ENCODE results near the gene COPS8. TPM values are rescaled to one million over a fixed set of nuclear protein-coding genes. Genes with fewer than 3 reads are reported as not detected.

COPS8 gene
- total RNA-seq, 5 donors from 2014 or later (not counting 1 experiment from before 2014, with no cell fraction given): 27.6 to 49.4 (median 30.2) TPM

DNA sequence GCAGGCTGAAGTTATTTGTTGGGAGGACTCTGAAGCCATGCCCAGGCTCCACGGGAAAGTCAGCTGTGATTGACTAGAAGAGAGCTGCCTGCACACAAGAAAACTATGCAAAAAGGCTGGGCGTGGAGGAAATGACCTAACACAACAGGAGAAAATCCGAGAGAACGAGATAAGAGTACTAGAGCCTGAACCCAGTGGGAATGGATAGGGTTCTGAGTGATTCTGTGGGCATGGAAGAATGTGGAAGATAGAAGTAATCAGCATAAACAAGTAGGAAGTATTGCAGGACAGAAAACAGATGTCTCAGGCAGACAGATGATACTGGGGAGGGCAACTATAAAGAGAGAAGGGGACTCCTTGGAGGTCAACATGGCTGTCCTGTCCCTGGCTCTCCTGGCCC lies 12.1 kb upstream of the COPS8 start:
- Mint-ChIP-seq H3K4me1 (no peaks in the 10 kb centered on the region), H3K27me3 (no peaks in the 10 kb centered on the region), H3K4me3 (no peak overlapping the region), H3K27ac (no peak overlapping the region), H3K36me3 (no peaks in the 10 kb centered on the region), H3K9me3 (no peaks in the 10 kb centered on the region)
- Histone ChIP-seq H3K4me1 (ENCODE audit: control insufficient read depth in 1 of 2, extremely low read depth in 1 of 2, insufficient read depth in 2 of 2, low read length in 2 of 2) (no peaks in the 10 kb centered on the region), H3K4me3 (ENCODE audit: control insufficient read depth in 1 of 2, extremely low read depth in 1 of 2, low read length in 1 of 2) (no peak overlapping the region), H3K9me3 (no peaks in the 10 kb centered on the region), H3K27me3 (replicated peaks in 1 of 2; ENCODE audit: control insufficient read depth in 2 of 2, extremely low read depth in 1 of 2, insufficient read depth in 2 of 2, low read length in 1 of 2) (peaks cover 0 to 8% of the 10 kb centered on the region in 2 experiments), H3K36me3 (ENCODE audit: control insufficient read depth in 2 of 2, extremely low read depth in 1 of 2, insufficient read depth in 1 of 2, low read length in 1 of 2) (no peaks in the 10 kb centered on the region), H3K27ac (ENCODE audit: low read length) (no peak overlapping the region)
- DNase-seq: no peak
- CTCF ChIA-PET: interaction anchor here in 1 of 2 donors (0.7 kb wide), 1 partner anchor 730 kb away, joined by 3 read pairs; no protein-coding TSS in a partner anchor
- POLR2A ChIA-PET: no interaction called here
- ATAC-seq (replicated peaks in 1 of 4): no peak
- WGBS (ENCODE audit: insufficient coverage): 85% methylated on average over 4 of the region's 4 CpGs

DNA sequence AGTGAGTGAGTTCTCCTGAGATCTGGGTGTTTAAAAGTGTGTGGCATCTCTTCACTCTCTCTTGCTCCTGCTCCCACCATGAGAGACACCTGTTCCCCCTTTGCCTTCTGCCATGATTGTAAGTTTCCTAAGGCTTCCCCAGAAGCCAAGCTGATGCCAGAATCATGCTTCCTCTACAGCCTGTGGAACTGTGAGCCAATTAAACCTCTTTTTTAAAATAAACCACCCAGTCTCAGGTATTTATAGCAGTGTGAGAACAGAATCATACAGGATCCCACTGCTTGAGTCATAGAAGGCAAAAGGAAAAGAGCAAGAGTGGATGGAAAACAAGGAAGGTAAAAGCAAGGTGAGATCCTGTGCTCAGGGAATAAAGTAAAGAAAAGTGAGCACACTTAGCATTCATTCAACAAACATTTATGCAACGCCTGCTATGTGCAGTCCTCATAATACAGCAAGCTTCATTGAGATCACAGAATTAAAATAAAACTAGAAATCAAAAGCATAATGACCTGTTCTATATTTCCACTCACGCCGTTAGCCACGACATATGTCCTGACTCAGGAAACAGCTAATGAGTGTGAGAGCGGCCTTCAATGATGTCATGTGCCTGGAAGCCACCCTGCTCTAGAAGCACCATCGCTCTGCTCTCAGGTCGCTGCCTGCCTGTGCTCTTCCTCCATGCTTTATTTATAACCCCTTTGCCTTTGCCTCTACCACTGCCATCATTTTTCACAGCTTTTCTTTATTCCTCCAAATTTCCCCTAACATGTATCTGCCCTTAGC lies 11.3 kb upstream of the COPS8 start:
- H3K9me3 Mint-ChIP-seq: no peaks in the 10 kb centered on the region
- ChIA-PET CTCF (interaction anchor here in 1 of 2 donors (1.4 kb wide), 1 partner anchor 12 kb away, joined by 11 read pairs; the partner anchor contains the start of gene COPS8), POLR2A (no interaction called here)

DNA sequence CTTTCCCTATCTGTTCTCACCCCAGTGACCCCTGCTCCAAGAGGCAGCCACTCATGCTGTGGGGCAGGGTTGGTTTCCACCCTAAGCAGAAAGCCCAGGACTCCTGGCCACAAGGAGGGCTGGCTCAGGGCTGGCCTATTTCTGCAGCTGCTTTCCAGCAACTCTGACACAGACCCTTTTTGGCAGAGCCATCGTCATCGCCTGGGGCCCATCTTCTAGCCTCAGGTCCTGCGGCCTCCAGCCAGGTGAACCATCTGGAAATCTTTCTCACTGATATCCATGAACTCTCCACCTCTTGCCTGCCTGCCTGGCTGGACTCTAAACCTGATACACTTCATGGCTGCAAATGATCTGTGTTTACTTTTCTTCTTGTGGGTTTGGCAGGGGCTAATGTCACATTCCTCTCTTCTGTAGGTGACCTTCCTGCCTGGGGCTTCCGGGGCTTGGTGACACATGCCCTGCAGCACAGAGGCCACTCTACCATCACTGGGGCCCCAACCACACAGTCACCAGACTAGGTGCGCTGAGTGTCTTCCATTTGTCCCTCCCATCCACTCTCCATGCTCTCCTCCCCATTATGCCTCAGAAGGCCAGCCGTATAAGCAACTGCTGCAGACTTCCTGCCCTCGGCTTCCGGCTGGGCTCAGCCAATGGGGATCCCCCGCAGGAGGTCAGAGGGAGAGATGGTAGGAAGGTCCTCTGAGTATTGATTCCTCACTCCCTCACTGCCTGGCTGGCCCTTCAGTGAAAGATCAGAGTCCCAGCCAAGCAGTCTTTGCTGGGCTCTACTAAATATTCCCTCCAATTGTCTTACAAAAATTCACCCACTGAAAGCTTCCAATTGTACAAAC lies 9.7 kb upstream of the COPS8 start:
- WGBS (ENCODE audit: insufficient coverage): 100% methylated on average over 3 of the region's 9 CpGs
- H3K4me3 Mint-ChIP-seq: no peak overlapping the region

More for the DNA sequence above, 11.3 kb upstream of the COPS8 start:
- no peak for DNase-seq
- H3K27me3 Mint-ChIP-seq: no peaks in the 10 kb centered on the region
- ATAC-seq (replicated peaks in 1 of 4): no peak
- Histone ChIP-seq H3K4me1 (ENCODE audit: control insufficient read depth in 1 of 2, extremely low read depth in 1 of 2, insufficient read depth in 2 of 2, low read length in 2 of 2) (no peaks in the 10 kb centered on the region), H3K4me3 (ENCODE audit: control insufficient read depth in 1 of 2, extremely low read depth in 1 of 2, low read length in 1 of 2) (no peak overlapping the region), H3K27me3 (replicated peaks in 1 of 2; ENCODE audit: control insufficient read depth in 2 of 2, extremely low read depth in 1 of 2, insufficient read depth in 2 of 2, low read length in 1 of 2) (peaks cover 0 to 8% of the 10 kb centered on the region in 2 experiments), H3K9me3 (no peaks in the 10 kb centered on the region), H3K36me3 (ENCODE audit: control insufficient read depth in 2 of 2, extremely low read depth in 1 of 2, insufficient read depth in 1 of 2, low read length in 1 of 2) (no peaks in the 10 kb centered on the region), H3K27ac (ENCODE audit: low read length) (no peak overlapping the region)
- H3K4me1 Mint-ChIP-seq: no peaks in the 10 kb centered on the region
- no peak overlapping the region for H3K4me3 Mint-ChIP-seq
- no peak overlapping the region for H3K27ac Mint-ChIP-seq
- H3K36me3 Mint-ChIP-seq: no peaks in the 10 kb centered on the region
- 86% methylated on average over 4 of the region's 7 CpGs for WGBS (ENCODE audit: insufficient coverage)

DNA sequence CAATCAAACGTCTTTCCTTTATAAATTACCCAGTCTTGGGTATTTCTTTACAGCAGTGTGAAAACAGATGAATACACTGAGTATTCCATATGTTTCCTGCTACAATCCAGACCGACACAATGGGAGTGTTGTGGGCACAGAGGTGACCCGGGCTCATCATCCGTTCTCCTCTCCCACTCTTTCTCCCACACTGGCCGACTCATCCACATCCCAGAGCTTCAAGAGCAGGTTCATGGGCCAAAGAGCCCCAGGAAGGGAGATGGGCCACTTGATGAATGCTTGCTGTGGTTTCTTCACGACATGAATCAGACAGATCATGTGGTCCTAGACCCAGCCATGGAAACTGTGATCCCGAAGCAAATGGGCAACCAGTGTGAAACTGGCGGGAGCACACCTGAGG lies 4.1 kb upstream of the COPS8 start:
- POLR2A ChIA-PET: no interaction called here
- Mint-ChIP-seq H3K36me3 (peaks cover 4% of the 10 kb centered on the region), H3K9me3 (no peaks in the 10 kb centered on the region), H3K4me1 (peaks cover 14 to 25% (median 25%) of the 10 kb centered on the region in 3 donors), H3K27ac (no peak overlapping the region), H3K4me3 (no peak overlapping the region), H3K27me3 (no peaks in the 10 kb centered on the region)
- 93% methylated on average over 6 of the region's 8 CpGs for WGBS (ENCODE audit: insufficient coverage)
- H3K4me3 ChIP-seq (ENCODE audit: control insufficient read depth in 1 of 2, extremely low read depth in 1 of 2, low read length in 1 of 2): no peak overlapping the region
- H3K4me1 ChIP-seq (ENCODE audit: control insufficient read depth in 1 of 2, extremely low read depth in 1 of 2, insufficient read depth in 2 of 2, low read length in 2 of 2): peaks cover 6 to 9% of the 10 kb centered on the region in 2 experiments
- ATAC-seq (replicated peaks in 1 of 4): no peak
- H3K9me3 ChIP-seq: no peaks in the 10 kb centered on the region
- CTCF ChIA-PET: no interaction called here
- H3K27ac ChIP-seq (ENCODE audit: low read length): no peak overlapping the region
- no peaks in the 10 kb centered on the region for H3K36me3 ChIP-seq (ENCODE audit: control insufficient read depth in 2 of 2, extremely low read depth in 1 of 2, insufficient read depth in 1 of 2, low read length in 1 of 2)
- no peak for DNase-seq
- H3K27me3 ChIP-seq (replicated peaks in 1 of 2; ENCODE audit: control insufficient read depth in 2 of 2, extremely low read depth in 1 of 2, insufficient read depth in 2 of 2, low read length in 1 of 2): no peaks in the 10 kb centered on the region

More for the DNA sequence above, 9.7 kb upstream of the COPS8 start:
- Histone ChIP-seq H3K4me3 (ENCODE audit: control insufficient read depth in 1 of 2, extremely low read depth in 1 of 2, low read length in 1 of 2) (no peak overlapping the region), H3K36me3 (ENCODE audit: control insufficient read depth in 2 of 2, extremely low read depth in 1 of 2, insufficient read depth in 1 of 2, low read length in 1 of 2) (no peaks in the 10 kb centered on the region), H3K9me3 (no peaks in the 10 kb centered on the region), H3K4me1 (ENCODE audit: control insufficient read depth in 1 of 2, extremely low read depth in 1 of 2, insufficient read depth in 2 of 2, low read length in 2 of 2) (no peaks in the 10 kb centered on the region), H3K27ac (ENCODE audit: low read length) (no peak overlapping the region), H3K27me3 (replicated peaks in 1 of 2; ENCODE audit: control insufficient read depth in 2 of 2, extremely low read depth in 1 of 2, insufficient read depth in 2 of 2, low read length in 1 of 2) (peaks cover 0 to 8% of the 10 kb centered on the region in 2 experiments)
- Mint-ChIP-seq H3K36me3 (no peaks in the 10 kb centered on the region), H3K9me3 (no peaks in the 10 kb centered on the region), H3K27ac (no peak overlapping the region), H3K27me3 (no peaks in the 10 kb centered on the region), H3K4me1 (no peaks in the 10 kb centered on the region)
- DNase-seq: no peak
- no peak for ATAC-seq (replicated peaks in 1 of 4)
- CTCF ChIA-PET: interaction anchor here in 1 of 2 donors (0.6 kb wide), 1 partner anchor 829 kb away, joined by 3 read pairs; no protein-coding TSS in a partner anchor
- POLR2A ChIA-PET: no interaction called here

DNA sequence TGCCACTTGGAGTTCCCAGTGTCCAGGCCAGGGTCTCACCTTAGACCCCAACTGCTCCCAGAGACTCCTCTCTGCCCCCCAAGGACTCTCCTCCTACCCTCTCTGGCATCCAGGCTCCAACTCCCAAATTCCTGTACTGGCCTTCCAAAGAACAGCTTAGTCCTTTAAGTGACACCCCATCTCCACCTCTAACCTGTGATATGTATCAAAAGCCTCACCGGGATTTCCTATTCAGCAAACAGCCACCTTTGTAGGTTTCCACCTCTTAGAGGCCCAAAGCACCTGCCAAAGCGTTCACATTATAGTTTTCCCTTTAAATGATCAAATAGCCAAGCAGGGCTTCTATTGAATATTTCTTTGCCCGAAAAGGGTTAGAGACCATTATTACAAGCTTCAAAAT lies 2.7 kb upstream of the COPS8 start:
- Histone ChIP-seq H3K4me3 (ENCODE audit: control insufficient read depth in 1 of 2, extremely low read depth in 1 of 2, low read length in 1 of 2) (no peak overlapping the region), H3K27ac (ENCODE audit: low read length) (no peak overlapping the region), H3K9me3 (no peaks in the 10 kb centered on the region), H3K4me1 (ENCODE audit: control insufficient read depth in 1 of 2, extremely low read depth in 1 of 2, insufficient read depth in 2 of 2, low read length in 2 of 2) (peaks cover 7 to 12% of the 10 kb centered on the region in 2 experiments), H3K27me3 (replicated peaks in 1 of 2; ENCODE audit: control insufficient read depth in 2 of 2, extremely low read depth in 1 of 2, insufficient read depth in 2 of 2, low read length in 1 of 2) (no peaks in the 10 kb centered on the region), H3K36me3 (ENCODE audit: control insufficient read depth in 2 of 2, extremely low read depth in 1 of 2, insufficient read depth in 1 of 2, low read length in 1 of 2) (no peaks in the 10 kb centered on the region)
- Mint-ChIP-seq H3K27ac (no peak overlapping the region), H3K9me3 (no peaks in the 10 kb centered on the region), H3K4me3 (no peak overlapping the region), H3K27me3 (no peaks in the 10 kb centered on the region), H3K36me3 (peaks cover 4% of the 10 kb centered on the region), H3K4me1 (peaks cover 20 to 34% (median 34%) of the 10 kb centered on the region in 3 donors)
- ChIA-PET CTCF (no interaction called here), POLR2A (no interaction called here)
- ATAC-seq (replicated peaks in 1 of 4): no peak
- DNase-seq: no peak
- WGBS (ENCODE audit: insufficient coverage): 94% methylated on average over 3 of the region's 3 CpGs

DNA sequence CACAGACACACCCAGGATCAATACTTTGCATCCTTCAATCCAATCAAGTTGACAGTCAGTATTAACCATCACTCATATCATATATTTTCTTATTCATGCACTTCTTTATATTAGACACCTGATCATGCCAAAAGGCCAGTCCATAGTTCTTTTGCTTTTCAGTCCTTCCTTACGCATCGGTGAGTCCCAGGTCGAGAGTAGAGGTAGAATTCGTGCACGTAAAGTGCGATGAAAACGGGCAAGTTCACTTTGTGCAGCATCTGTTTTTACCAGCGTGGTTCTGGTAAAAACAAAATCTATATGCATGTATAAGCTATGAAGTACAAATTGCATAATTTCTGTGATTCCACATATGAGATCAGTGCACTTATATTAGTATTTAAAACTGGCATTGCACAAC lies 1.2 kb upstream of the COPS8 start:
- ATAC-seq (replicated peaks in 1 of 4) (no peak), DNase-seq (no peak)
- CTCF ChIA-PET: interaction anchor here (0.8 to 1.0 kb wide), 3 partner anchors 75 to 588 kb away, joined by 3 read pairs; no protein-coding TSS in a partner anchor
- Mint-ChIP-seq H3K27ac (peak overlapping the region; percentile 96 to 99), H3K9me3 (no peaks in the 10 kb centered on the region), H3K4me3 (peak overlapping the region; percentile 97 to 99 (median 98)), H3K4me1 (peaks cover 22 to 43% (median 34%) of the 10 kb centered on the region in 3 donors), H3K27me3 (no peaks in the 10 kb centered on the region), H3K36me3 (peaks cover 4% of the 10 kb centered on the region)
- H3K27ac ChIP-seq (ENCODE audit: low read length): no peak overlapping the region
- H3K4me3 ChIP-seq (ENCODE audit: control insufficient read depth in 1 of 2, extremely low read depth in 1 of 2, low read length in 1 of 2): no peak overlapping the region
- H3K9me3 ChIP-seq: no peaks in the 10 kb centered on the region
- POLR2A ChIA-PET: no interaction called here
- 99% methylated on average over 8 of the region's 8 CpGs for WGBS (ENCODE audit: insufficient coverage)
- no peaks in the 10 kb centered on the region for H3K27me3 ChIP-seq (replicated peaks in 1 of 2; ENCODE audit: control insufficient read depth in 2 of 2, extremely low read depth in 1 of 2, insufficient read depth in 2 of 2, low read length in 1 of 2)
- no peaks in the 10 kb centered on the region for H3K36me3 ChIP-seq (ENCODE audit: control insufficient read depth in 2 of 2, extremely low read depth in 1 of 2, insufficient read depth in 1 of 2, low read length in 1 of 2)
- H3K4me1 ChIP-seq (ENCODE audit: control insufficient read depth in 1 of 2, extremely low read depth in 1 of 2, insufficient read depth in 2 of 2, low read length in 2 of 2): peaks cover 7 to 12% of the 10 kb centered on the region in 2 experiments
